ENCODE data around the gene KRT8. TPM values are rescaled to one million over a fixed set of nuclear protein-coding genes. Genes with fewer than 3 reads are reported as not detected.
A peak's percentile ranks its signal among the peaks of the same experiment; 100 is the strongest.

The KRT8 gene
- total RNA-seq, 1 donor from 2014 or later: 8.3 TPM

- Mint-ChIP-seq H3K4me1 (peaks cover 19% of the 10 kb centered on the region), H3K27ac (ENCODE audit: unreplicated experiment) (peak overlapping the region; percentile 15), H3K36me3 (ENCODE audit: low read depth) (no peaks in the 10 kb centered on the region), H3K27me3 (ENCODE audit: low read depth) (peaks cover 34% of the 10 kb centered on the region), H3K9me3 (no peaks in the 10 kb centered on the region), H3K4me3 (peak overlapping the region; percentile 61)
- TF ChIP-seq CTCF (conservative IDR thresholded peaks at IDR 0.05): no peak
- peak; percentile 33 for DNase-seq (ENCODE audit: low read depth, low spot score)
These were observed 30.9 kb downstream of the KRT8 start for GRCh38 chr12:52873832-52874572.

DNA sequence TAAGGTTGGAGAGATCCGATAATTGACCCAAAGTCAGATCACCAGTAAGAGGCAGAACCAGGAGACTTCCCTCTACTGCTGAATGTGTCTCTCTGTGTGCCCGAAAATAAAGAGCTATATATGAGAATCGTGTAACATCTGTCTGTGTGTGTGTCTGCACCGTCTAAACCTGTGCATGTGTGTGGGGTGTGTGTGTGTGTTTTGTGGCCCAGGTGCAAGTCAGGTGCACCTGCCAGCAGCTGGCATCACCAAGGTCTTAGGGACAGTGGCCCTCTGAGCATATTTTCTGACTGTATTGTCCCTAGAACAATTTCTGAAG is 31.4 kb downstream of the KRT8 start:
- Mint-ChIP-seq H3K9me3 (no peaks in the 10 kb centered on the region), H3K4me3 (peak overlapping the region; percentile 60), H3K36me3 (ENCODE audit: low read depth) (no peaks in the 10 kb centered on the region), H3K27ac (ENCODE audit: unreplicated experiment) (no peak overlapping the region), H3K4me1 (peaks cover 19% of the 10 kb centered on the region), H3K27me3 (ENCODE audit: low read depth) (peaks cover 34% of the 10 kb centered on the region)
- no peak for TF ChIP-seq CTCF (conservative IDR thresholded peaks at IDR 0.05)
- DNase-seq (ENCODE audit: low read depth, low spot score): no peak

DNA sequence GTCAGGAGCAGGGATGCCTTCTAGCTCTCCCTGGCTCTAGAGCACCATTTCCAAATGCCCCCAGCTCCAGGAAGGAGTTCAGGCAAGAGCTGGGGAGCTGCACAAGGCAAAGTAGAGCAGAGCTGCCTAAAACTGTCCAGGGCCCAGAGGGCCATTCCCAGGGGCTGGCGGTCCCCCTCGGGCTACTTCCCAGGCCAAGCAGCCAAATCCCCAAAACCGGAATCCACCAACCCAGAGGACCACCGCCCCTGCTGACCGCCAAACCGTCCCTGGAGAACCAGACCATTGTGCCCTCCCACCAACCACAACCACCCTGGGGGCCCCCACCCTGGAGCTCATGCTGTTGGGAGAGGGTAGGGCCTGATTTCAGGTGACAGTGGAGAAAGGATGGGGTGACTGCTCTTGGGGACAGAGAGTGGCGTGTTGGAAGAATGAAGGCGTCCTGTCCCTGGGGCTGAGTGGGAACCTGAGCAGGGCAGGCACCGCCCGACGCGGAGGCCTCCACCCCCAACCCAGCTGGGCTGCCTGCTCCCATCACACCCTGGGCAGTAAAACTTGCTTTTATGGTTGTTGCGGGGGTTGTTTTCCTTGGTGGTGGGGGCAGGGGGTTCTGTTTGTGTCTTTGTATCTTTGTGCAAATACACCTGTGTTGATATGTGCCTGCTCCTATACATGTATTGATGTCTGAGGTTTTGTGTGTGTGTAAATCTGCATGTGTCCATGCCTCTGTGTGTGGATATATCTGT is 32.1 kb downstream of the KRT8 start:
- Mint-ChIP-seq H3K9me3 (no peaks in the 10 kb centered on the region), H3K27me3 (ENCODE audit: low read depth) (peaks cover 34% of the 10 kb centered on the region), H3K36me3 (ENCODE audit: low read depth) (no peaks in the 10 kb centered on the region), H3K27ac (ENCODE audit: unreplicated experiment) (no peak overlapping the region), H3K4me3 (peak overlapping the region; percentile 60), H3K4me1 (peaks cover 19% of the 10 kb centered on the region)
- no peak for DNase-seq (ENCODE audit: low read depth, low spot score)
- no peak for TF ChIP-seq CTCF (conservative IDR thresholded peaks at IDR 0.05)

DNA sequence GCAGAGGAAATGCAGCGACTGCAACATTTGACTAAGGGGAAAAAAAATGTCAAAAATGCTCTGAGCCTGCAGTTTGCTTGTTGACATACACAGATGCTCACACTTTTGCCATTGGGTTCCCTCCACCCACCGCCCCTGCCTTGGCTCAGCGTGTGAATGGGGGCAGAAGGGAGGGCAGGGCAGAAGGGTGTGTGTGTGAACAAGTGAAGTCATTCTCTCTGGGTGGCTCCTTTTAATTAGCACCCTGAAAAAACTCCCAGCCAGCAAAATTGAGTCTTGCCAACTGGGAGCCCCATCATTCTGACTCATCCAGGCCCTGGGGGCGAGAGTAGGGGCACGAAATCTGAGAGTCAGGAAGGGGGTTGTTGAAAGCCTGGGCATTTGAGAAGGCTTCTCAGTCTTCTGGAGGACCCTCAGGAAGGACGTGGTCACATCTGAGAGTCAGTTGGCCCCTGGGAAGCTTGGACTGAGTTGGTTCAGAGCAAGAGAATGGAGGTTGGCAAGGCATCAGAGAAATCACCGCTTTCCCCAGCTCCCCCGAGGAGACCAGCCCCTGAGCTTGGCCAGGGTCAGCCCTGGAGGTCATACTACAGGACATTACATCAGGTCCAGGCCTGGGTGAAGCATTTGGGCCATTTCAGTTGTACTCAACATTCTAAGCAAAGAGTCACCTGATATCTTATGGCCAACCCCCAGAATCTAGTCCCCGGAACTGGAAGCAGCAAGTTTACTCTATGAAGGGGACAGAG is 33.4 kb downstream of the KRT8 start:
- DNase-seq (ENCODE audit: low read depth, low spot score): no peak
- no peak for TF ChIP-seq CTCF (conservative IDR thresholded peaks at IDR 0.05)
- Mint-ChIP-seq H3K27ac (ENCODE audit: unreplicated experiment) (no peak overlapping the region), H3K4me3 (no peak overlapping the region), H3K9me3 (no peaks in the 10 kb centered on the region), H3K27me3 (ENCODE audit: low read depth) (peaks cover 31% of the 10 kb centered on the region), H3K36me3 (ENCODE audit: low read depth) (no peaks in the 10 kb centered on the region), H3K4me1 (peaks cover 19% of the 10 kb centered on the region)

DNA sequence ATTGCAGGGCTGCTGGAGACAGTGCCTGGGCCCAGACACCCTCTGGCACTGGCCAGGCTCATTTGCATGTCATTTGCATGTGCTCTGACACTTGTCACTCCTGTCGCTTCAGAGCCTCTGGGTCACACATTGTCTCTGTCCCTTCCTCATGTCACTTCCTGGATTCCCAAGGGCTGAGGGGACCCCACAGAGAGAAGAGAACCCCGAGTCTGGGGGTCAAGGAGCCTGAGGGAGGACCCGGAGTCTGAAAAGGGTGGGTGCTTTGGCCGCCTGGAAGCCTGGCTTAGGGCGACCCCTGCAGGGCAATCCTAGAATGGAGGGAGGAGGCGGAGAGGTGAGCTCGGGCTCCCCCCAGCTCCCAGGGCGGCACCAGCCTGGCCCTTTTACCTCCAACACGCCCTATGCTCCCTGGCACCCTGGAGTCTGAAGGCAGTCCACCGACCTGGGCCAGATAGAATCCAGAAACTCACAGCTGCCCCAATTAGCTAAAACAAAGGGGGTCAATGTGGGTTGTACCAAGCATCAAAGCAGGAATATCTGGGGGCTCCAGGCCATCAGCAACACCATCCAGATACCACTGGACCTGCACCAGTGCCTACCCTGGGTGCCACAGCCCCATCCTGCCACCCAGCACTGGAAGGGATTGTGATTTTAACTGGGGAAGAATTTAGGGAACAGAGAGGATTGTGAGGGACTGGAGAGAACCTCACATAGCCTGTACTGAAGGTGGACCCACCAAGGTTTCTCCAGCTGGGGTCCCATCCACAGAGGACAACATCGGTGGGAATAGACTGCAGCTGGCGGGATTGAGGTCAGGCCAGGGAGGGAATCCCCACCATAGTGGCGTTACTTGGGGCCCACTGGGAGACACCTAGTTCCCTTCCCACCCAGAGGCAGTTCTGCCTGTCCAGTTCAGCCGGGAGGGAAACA is 34.2 kb downstream of the KRT8 start:
- H3K27ac Mint-ChIP-seq (ENCODE audit: unreplicated experiment): no peak overlapping the region
- no peak overlapping the region for H3K4me3 Mint-ChIP-seq
- DNase-seq (ENCODE audit: low read depth, low spot score): peak; percentile 72
- peaks cover 19% of the 10 kb centered on the region for H3K4me1 Mint-ChIP-seq
- no peaks in the 10 kb centered on the region for H3K9me3 Mint-ChIP-seq
- peaks cover 28% of the 10 kb centered on the region for H3K27me3 Mint-ChIP-seq (ENCODE audit: low read depth)
- H3K36me3 Mint-ChIP-seq (ENCODE audit: low read depth): no peaks in the 10 kb centered on the region
- TF ChIP-seq CTCF (conservative IDR thresholded peaks at IDR 0.05): peak; percentile 75

All from neural crest cell (in vitro differentiated cells).